Natural killer cell (primary cell): ENCODE measurements around the gene PLCH2. TPM values are rescaled to one million over a fixed set of nuclear protein-coding genes. Genes with fewer than 3 reads are reported as not detected.

ENCODE experiments used
- ATAC-seq, 3 donors: fragments of 150-1000 bp in 2 of 3; fragments of 200-7000 bp in 1 of 3; cut with Tn5 transposase; 1 replicate in 1 of 3; 2 replicates in 2 of 3; pipeline ENCODE4 v1.10.0; 2021; ENCODE audit warnings: mild to moderate bottlenecking in 2 of 3, moderate library complexity in 2 of 3
- DNase-seq, 2 donors: peaks; one replicate each; pipeline versions ENCODE4 v3.0.0 to v3.0.0-alpha.2; 2013 to 2021; ENCODE audit warnings: mixed read lengths in 1 of 2
- H3K27ac ChIP-seq: one replicate; pipeline ENCODE4 v1.5.1; 2013; ENCODE audit warnings: mild to moderate bottlenecking, low read length
- H3K27me3 ChIP-seq: one replicate; pipeline ENCODE4 v1.6.1; 2013; ENCODE audit warnings: low read length; ENCODE audit not compliant: control insufficient read depth, insufficient read depth
- H3K36me3 ChIP-seq: one replicate; pipeline ENCODE4 v1.6.1; 2013; ENCODE audit warnings: low read length; ENCODE audit not compliant: control insufficient read depth, insufficient read depth
- H3K4me1 ChIP-seq: one replicate; pipeline ENCODE4 v1.6.1; 2013; ENCODE audit warnings: low read length; ENCODE audit not compliant: control insufficient read depth, insufficient read depth
- H3K4me3 ChIP-seq: one replicate; pipeline ENCODE4 v1.5.1; 2013; ENCODE audit warnings: low read length
- H3K9me3 ChIP-seq: one replicate; pipeline ENCODE4 v1.6.1; 2013; ENCODE audit warnings: low read length; ENCODE audit not compliant: control insufficient read depth, insufficient read depth
- H3K27ac Mint-ChIP-seq, 2 donors: one replicate each; pipeline ENCODE4 v1.8.0; 2022; ENCODE audit warnings: mild to moderate bottlenecking in 2 of 2, mixed read lengths in 2 of 2, moderate library complexity in 1 of 2
- H3K27me3 Mint-ChIP-seq, 2 donors: one replicate each; pipeline ENCODE4 v1.8.0; 2022; ENCODE audit warnings: low read depth in 2 of 2, mixed read lengths in 2 of 2
- H3K36me3 Mint-ChIP-seq: one replicate; pipeline ENCODE4 v1.8.0; 2022; ENCODE audit warnings: mixed read lengths
- H3K4me1 Mint-ChIP-seq, 2 donors: one replicate each; pipeline ENCODE4 v1.8.0; 2022; ENCODE audit warnings: mixed read lengths in 2 of 2
- H3K4me3 Mint-ChIP-seq: one replicate; pipeline ENCODE4 v1.8.0; 2022; ENCODE audit warnings: mild to moderate bottlenecking, moderate library complexity, mixed read lengths
- H3K9me3 Mint-ChIP-seq, 2 donors: one replicate each; pipeline ENCODE4 v1.8.0; 2022; ENCODE audit warnings: mixed read lengths in 2 of 2
- WGBS: methylation state at CpG from one replicate; pipeline ENCODE4 v1.1.7; 2013; ENCODE audit warnings: missing lambda C conversion rate; ENCODE audit not compliant: insufficient coverage; 5-methylcytosine and 5-hydroxymethylcytosine counted together
- intact Hi-C: fragments of 100-400 bp; cut with micrococcal nuclease; formaldehyde crosslinking; loops from one replicate; pipeline ENCODE4 v1.14.2; 2022
- total RNA-seq, 4 donors: library from RNA; stranded (reverse); fragments of 120-200 nt in 1 of 4; gene quantifications; one replicate each; pipeline versions ENCODE4 v1.2.3 to v1.2.4, GENCODE V29; 2013 to 2022
- TF ChIP-seq, protein P1 (sequence below): fragments of 200-600 bp; IDR thresholded peaks from one replicate; pipeline ENCODE4 v1.8.0; 2022; ENCODE audit warnings: antibody characterized with exemption

Gene PLCH2
- total RNA-seq, 3 donors from 2014 or later (not counting 1 experiment from before 2014, with no cell fraction given): 77.1 to 116 (median 106) TPM

DNA sequence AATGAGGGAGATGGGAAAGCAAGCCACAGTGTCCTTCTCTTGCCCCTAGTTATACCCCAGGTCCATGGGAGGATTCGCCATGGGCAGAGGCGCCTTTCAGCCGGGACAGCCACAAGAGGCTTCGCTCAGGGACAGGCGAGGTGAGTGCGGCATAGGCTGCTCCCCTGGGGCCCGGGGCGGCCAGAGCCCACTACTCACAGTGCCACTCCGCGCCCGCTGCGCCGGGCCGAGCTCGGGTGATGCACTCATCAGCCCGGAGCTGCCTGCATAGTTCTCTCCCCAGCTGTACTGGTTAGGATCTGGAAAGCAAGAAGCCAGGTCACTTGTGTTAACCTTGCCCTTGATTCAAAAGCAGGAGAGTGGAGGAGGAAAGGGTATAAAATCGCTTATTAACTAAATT lies 41.9 kb downstream of the PLCH2 start:
- Mint-ChIP-seq H3K36me3 (no peaks in the 10 kb centered on the region), H3K27ac (no peak overlapping the region), H3K4me3 (no peak overlapping the region), H3K27me3 (no peaks in the 10 kb centered on the region), H3K4me1 (peaks cover 0 to 14% of the 10 kb centered on the region in 2 donors), H3K9me3 (no peaks in the 10 kb centered on the region)
- Histone ChIP-seq H3K4me1 (peaks cover 4% of the 10 kb centered on the region), H3K9me3 (no peaks in the 10 kb centered on the region), H3K27ac (no peak overlapping the region), H3K4me3 (no peak overlapping the region), H3K27me3 (no peaks in the 10 kb centered on the region), H3K36me3 (peaks cover 85% of the 10 kb centered on the region)
- WGBS: 97% methylated on average over 16 of the region's 17 CpGs
- DNase-seq (no peak), ATAC-seq (no peak)
- TF ChIP-seq, protein P1, sequence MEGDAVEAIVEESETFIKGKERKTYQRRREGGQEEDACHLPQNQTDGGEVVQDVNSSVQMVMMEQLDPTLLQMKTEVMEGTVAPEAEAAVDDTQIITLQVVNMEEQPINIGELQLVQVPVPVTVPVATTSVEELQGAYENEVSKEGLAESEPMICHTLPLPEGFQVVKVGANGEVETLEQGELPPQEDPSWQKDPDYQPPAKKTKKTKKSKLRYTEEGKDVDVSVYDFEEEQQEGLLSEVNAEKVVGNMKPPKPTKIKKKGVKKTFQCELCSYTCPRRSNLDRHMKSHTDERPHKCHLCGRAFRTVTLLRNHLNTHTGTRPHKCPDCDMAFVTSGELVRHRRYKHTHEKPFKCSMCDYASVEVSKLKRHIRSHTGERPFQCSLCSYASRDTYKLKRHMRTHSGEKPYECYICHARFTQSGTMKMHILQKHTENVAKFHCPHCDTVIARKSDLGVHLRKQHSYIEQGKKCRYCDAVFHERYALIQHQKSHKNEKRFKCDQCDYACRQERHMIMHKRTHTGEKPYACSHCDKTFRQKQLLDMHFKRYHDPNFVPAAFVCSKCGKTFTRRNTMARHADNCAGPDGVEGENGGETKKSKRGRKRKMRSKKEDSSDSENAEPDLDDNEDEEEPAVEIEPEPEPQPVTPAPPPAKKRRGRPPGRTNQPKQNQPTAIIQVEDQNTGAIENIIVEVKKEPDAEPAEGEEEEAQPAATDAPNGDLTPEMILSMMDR: no peak
- intact Hi-C loops: no loop called here

DNA sequence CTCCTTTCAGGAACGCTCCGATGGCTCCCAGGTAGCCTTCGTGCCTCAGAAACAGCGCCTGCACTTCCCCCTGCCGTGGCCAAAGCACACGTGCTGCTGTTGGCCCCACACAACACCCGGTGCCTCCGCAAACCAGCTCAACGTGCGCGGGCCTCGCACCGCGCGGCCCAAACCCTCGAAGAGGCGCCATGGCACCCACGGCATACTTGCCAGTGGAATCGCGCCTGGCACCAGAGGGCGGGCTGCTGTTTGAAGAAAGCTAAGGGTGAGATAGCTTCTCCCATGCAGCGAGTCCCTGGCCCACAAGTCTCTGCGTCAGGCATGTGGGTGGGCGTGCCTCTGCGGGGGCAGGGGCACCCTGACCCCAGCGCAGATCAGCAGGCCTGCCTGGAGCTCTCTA lies 42.4 kb downstream of the PLCH2 start:
- intact Hi-C loops: no loop called here
- no peaks in the 10 kb centered on the region for H3K9me3 Mint-ChIP-seq
- no peak for DNase-seq
- TF ChIP-seq, protein P1: no peak
- peaks cover 10% of the 10 kb centered on the region for H3K4me1 ChIP-seq
- H3K9me3 ChIP-seq: no peaks in the 10 kb centered on the region
- no peak overlapping the region for H3K4me3 ChIP-seq
- no peak for ATAC-seq
- no peak overlapping the region for H3K4me3 Mint-ChIP-seq
- H3K36me3 ChIP-seq: peaks cover 79% of the 10 kb centered on the region
- 96% methylated on average over 26 of the region's 26 CpGs for WGBS
- H3K27me3 Mint-ChIP-seq: no peaks in the 10 kb centered on the region
- H3K27me3 ChIP-seq: no peaks in the 10 kb centered on the region
- H3K36me3 Mint-ChIP-seq: no peaks in the 10 kb centered on the region
- no peak overlapping the region for H3K27ac ChIP-seq
- no peak overlapping the region for H3K27ac Mint-ChIP-seq
- H3K4me1 Mint-ChIP-seq: peaks cover 0 to 14% of the 10 kb centered on the region in 2 donors

DNA sequence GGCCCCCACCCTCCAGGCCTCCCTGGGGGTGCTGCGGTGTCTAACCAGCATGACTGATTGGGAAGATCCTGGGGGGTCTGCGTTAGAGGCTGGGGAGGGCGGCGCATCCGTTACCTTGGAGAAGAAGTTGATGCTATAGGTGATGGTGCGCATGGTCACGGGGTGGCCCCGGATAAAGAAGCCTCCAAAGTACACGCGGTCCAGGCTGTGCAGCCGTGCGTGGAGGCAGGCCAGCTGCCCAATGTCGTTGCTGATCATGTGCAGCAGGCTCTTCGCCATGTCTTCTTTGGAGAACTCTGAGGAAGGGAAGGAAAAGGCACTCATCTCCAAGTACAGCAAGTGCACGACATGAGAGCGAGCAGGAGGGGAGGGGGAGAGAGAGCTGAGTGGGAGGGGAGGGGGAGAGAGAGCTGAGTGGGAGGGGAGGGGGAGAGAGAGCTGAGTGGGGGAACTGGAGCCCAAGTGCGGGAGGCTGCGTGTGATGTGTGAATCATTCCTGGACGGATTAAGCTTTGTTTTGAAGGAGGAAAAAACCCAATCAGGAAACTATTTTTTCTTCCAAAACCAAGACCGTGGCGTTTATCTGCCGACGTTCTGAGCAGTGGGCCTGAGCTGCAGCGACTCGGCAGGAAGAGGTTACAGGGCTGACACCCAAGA lies 43.1 kb downstream of the PLCH2 start:
- Histone ChIP-seq H3K4me3 (no peak overlapping the region), H3K27ac (no peak overlapping the region), H3K4me1 (peaks cover 16% of the 10 kb centered on the region), H3K9me3 (no peaks in the 10 kb centered on the region), H3K27me3 (no peaks in the 10 kb centered on the region), H3K36me3 (peaks cover 73% of the 10 kb centered on the region)
- no peak overlapping the region for H3K27ac Mint-ChIP-seq
- DNase-seq: no peak
- WGBS: 95% methylated on average over 25 of the region's 25 CpGs
- H3K4me1 Mint-ChIP-seq: peaks cover 5 to 19% of the 10 kb centered on the region in 2 donors
- H3K27me3 Mint-ChIP-seq: no peaks in the 10 kb centered on the region
- H3K4me3 Mint-ChIP-seq: no peak overlapping the region
- no peaks in the 10 kb centered on the region for H3K36me3 Mint-ChIP-seq
- no peak for ATAC-seq
- TF ChIP-seq, protein P1: no peak
- no peaks in the 10 kb centered on the region for H3K9me3 Mint-ChIP-seq
- intact Hi-C loops: no loop called here

DNA sequence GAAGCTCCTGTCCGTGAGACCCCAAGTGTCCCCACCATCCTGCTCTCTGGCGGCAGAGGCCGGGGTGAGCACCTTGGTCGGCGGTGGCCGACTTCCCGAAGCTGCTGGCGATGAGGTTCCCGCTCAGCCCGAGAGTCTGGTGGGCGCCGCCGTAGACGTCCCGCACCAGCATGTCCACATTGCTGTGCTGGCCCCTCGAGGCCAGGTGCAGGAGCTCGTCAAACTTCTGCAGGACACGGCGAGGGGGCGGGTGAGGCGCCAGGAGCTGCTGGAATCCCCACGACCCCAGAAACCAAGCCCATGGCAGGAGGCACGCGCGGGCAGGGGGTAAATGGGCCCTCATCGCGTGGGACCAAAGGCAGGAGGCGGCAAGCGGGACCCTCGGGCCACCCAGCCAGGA lies 43.6 kb downstream of the PLCH2 start:
- Mint-ChIP-seq H3K36me3 (no peaks in the 10 kb centered on the region), H3K27ac (no peak overlapping the region), H3K4me3 (no peak overlapping the region), H3K27me3 (no peaks in the 10 kb centered on the region), H3K4me1 (peaks cover 11 to 25% of the 10 kb centered on the region in 2 donors), H3K9me3 (no peaks in the 10 kb centered on the region)
- Histone ChIP-seq H3K27me3 (no peaks in the 10 kb centered on the region), H3K27ac (no peak overlapping the region), H3K9me3 (no peaks in the 10 kb centered on the region), H3K4me3 (no peak overlapping the region), H3K36me3 (peaks cover 69% of the 10 kb centered on the region), H3K4me1 (peaks cover 22% of the 10 kb centered on the region)
- WGBS: 96% methylated on average over 30 of the region's 30 CpGs
- intact Hi-C loops: no loop called here
- DNase-seq (no peak), ATAC-seq (no peak)
- TF ChIP-seq, protein P1: no peak
